SIG-M5 treated with dmso at 0.1 percent for 504 hours (cell line): ENCODE data around the gene RABL2A.
"Not testable (repeated sequence)": the region's sequence is repeated elsewhere in the genome, so short reads cannot be mapped to it uniquely, and the experiment has no call there.

Experiments used
- DNase-seq: peaks from one replicate; lab custom pipeline; 2025; ENCODE audit not compliant: unreplicated experiment; lab: John Stamatoyannopoulos, UW

The RABL2A gene

DNA sequence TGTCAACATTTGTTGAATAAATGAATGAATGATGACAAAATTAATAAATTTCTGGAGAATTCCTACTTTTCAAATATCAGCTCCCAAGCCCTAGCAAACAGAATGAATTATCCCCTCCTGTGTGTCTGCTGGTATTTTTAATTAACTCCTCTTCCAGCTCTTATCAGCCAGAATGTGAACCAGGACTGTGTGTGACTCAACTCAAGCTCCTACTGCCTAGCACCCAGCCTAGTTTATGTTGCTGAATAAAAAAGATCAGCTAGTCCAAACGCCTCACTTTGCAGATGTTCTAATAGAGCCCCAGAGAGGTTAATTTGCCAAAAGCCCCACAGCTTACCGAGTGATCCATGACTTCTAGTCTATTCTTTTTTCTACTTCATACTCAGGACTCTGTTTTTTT, 50.3 kb downstream of the RABL2A start:
- no peak for DNase-seq

DNA sequence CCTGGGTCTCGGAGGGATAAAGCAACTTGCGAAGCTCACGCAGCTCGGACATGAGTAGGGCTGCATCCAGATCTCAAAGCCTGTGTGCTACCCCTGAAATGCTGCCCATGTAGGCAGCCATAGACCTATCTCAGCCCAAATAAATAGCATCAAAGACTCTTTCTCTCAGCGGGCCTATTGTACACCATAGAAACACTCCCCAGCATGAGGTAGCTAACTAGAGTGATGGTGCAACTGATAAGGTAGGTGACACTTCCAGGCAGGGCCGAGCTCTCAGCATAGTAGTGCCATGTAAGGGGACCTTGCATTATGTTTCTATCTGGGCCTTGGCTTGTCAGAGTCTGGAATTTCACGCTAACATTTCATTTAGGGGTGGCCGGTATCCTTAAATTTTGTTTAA, 52.4 kb downstream of the RABL2A start:
- no peak for DNase-seq

DNA sequence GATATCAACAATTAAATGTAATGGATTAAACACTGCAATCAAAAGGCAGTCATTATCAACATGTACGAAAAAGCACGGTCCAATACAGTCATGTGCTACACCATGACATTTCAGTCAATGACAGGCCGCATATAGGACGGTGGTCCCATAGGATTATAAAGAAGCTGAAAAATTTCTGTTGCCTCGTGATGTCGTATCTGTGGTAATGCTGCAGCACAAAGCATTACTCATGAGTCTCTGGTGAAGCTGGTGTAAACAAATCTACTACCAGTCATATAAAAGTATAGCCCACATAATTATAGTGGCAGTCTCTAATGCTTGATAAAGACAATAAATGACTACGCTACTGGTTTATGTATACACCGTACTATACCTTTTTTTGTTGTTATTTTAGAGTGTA, 58.4 kb downstream of the RABL2A start:
- no peak for DNase-seq

DNA sequence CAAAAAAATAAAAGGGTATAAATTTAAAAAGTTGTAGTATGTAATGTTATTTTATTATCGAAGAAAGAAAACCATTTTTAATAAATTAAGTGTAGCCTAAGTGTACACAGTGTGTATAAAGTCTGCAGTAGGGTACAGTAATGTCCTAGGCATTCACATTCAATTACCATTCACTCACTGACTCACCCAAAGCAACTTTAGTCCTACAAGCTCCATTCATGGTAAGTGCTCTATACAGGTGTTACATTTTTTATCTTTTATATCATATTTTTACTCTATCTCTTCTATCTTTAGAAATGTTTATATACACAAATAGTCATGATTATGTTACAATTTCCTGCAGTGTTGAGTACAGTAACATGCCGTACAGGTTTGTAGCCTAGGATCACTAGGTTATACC, 59.5 kb downstream of the RABL2A start:
- no peak for DNase-seq

DNA sequence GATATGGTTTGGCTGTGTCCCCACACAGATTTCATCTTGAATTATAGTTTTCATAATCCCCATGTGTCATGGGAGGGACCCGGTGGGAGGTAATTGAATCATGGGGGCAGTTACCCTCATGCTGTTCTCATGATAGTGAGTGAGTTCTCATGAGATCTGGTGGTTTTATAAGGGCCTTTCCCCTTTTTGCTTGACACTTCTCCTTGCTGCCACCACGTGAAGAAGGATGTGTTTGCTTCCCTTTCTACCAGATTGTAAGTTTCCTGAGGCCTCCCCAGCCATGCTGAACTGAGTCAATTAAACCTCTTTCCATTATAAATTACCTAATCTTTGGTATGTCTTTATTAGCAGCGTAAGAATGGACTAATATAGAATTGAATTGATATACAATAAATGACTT, 63.8 kb downstream of the RABL2A start:
- not testable (repeated sequence) for DNase-seq
